Endometrial microvascular endothelial cells (primary cell): ENCODE data around the gene SIM2. TPM values are rescaled to one million over a fixed set of nuclear protein-coding genes. Genes with fewer than 3 reads are reported as not detected.

Source experiments
- in situ Hi-C: cut with HindIII; loops from 2 replicates; pipeline ENCODE4 v1.10.0; 2017; ENCODE audit warnings: low sequenced_read_pairs, low pct_unique_long_range_greater_than_20kb; ENCODE audit errors: inconsistent ontology term
- total RNA-seq: library from RNA; depleted of rRNA; stranded (reverse); fragments of >200 nt; gene quantifications from one replicate; pipeline ENCODE4 v1.2.3, GENCODE V29; 2015; ENCODE audit errors: inconsistent ontology term

SIM2 gene
- total RNA-seq, 1 donor from 2014 or later = under 0.01 TPM

- in situ Hi-C loops = no loop called here
Observed at GRCh38 chr21:36709030-36709867, 10.3 kb downstream of the SIM2 start.

GRCh38 chr21:36709868-36710728, 11.2 kb downstream of the SIM2 start:
- in situ Hi-C loops = no loop called here

- in situ Hi-C loops = no loop called here
Observed at GRCh38 chr21:36710729-36711048, 11.8 kb downstream of the SIM2 start.

GRCh38 chr21:36713746-36714145, 14.8 kb downstream of the SIM2 start:
- in situ Hi-C loops = no loop called here

- in situ Hi-C loops = no loop called here
Observed at GRCh38 chr21:36716387-36716786, 17.5 kb downstream of the SIM2 start.

GRCh38 chr21:36716836-36717235, 17.9 kb downstream of the SIM2 start:
- in situ Hi-C loops = no loop called here

- in situ Hi-C loops = no loop called here
Observed at GRCh38 chr21:36717976-36718375, 19.1 kb downstream of the SIM2 start.

GRCh38 chr21:36718951-36719501, 20.1 kb downstream of the SIM2 start:
- in situ Hi-C loops = no loop called here

- in situ Hi-C loops = no loop called here
Observed at GRCh38 chr21:36719614-36720013, 20.7 kb downstream of the SIM2 start.

GRCh38 chr21:36721817-36722216, 22.9 kb downstream of the SIM2 start:
- in situ Hi-C loops = no loop called here

GRCh38 chr21:36722370-36723368, 23.8 kb downstream of the SIM2 start:
- in situ Hi-C loops = no loop called here

- in situ Hi-C loops = no loop called here
Observed at GRCh38 chr21:36723371-36723881, 24.5 kb downstream of the SIM2 start.

GRCh38 chr21:36724660-36725059, 25.7 kb downstream of the SIM2 start:
- in situ Hi-C loops = no loop called here

- in situ Hi-C loops = no loop called here
Observed at GRCh38 chr21:36725793-36726386, 27.0 kb downstream of the SIM2 start.

GRCh38 chr21:36727866-36728265, 29.0 kb downstream of the SIM2 start:
- in situ Hi-C loops = no loop called here

GRCh38 chr21:36728371-36729111, 29.6 kb downstream of the SIM2 start:
- in situ Hi-C loops = no loop called here

GRCh38 chr21:36729310-36729970, 30.5 kb downstream of the SIM2 start:
- in situ Hi-C loops = no loop called here
